T-helper 17 cell (primary cell): ENCODE data around the gene CRELD2. TPM values are rescaled to one million over a fixed set of nuclear protein-coding genes. Genes with fewer than 3 reads are reported as not detected.

Source experiments
- ATAC-seq: fragments of 150-1000 bp; cut with Tn5 transposase; 2 replicates; pipeline ENCODE4 v1.10.0; 2021; ENCODE audit warnings: mild to moderate bottlenecking, moderate library complexity
- DNase-seq, 3 donors: peaks; one replicate each; pipeline versions ENCODE4 v3.0.0 to v3.0.0-alpha.2; 2020 to 2021
- H3K9me3 ChIP-seq: one replicate; pipeline ENCODE4 v1.7.0; 2013; ENCODE audit warnings: low read length, mild to moderate bottlenecking; ENCODE audit not compliant: control insufficient read depth, poor library complexity, severe bottlenecking
- H3K27ac Mint-ChIP-seq: one replicate; pipeline ENCODE4 v1.8.0; 2022; ENCODE audit warnings: mild to moderate bottlenecking, moderate library complexity, mixed read lengths
- H3K27me3 Mint-ChIP-seq: one replicate; pipeline ENCODE4 v1.8.0; 2022; ENCODE audit warnings: mixed read lengths
- H3K36me3 Mint-ChIP-seq: one replicate; pipeline ENCODE4 v1.8.0; 2022; ENCODE audit warnings: low read depth, mixed read lengths
- H3K4me1 Mint-ChIP-seq: one replicate; pipeline ENCODE4 v1.8.0; 2022; ENCODE audit warnings: mild to moderate bottlenecking, mixed read lengths
- H3K4me3 Mint-ChIP-seq: one replicate; pipeline ENCODE4 v1.8.0; 2022; ENCODE audit warnings: mild to moderate bottlenecking, moderate library complexity, mixed read lengths
- total RNA-seq, 4 donors: library from RNA in 2 of 4; stranded (reverse) in 2 of 4; gene quantifications; one replicate each; pipeline ENCODE4 v1.2.3 and lab custom pipeline; 2022 to 2026

The CRELD2 gene
- total RNA-seq, 2 donors from 2014 or later: 28.1 to 36.7 TPM

DNA sequence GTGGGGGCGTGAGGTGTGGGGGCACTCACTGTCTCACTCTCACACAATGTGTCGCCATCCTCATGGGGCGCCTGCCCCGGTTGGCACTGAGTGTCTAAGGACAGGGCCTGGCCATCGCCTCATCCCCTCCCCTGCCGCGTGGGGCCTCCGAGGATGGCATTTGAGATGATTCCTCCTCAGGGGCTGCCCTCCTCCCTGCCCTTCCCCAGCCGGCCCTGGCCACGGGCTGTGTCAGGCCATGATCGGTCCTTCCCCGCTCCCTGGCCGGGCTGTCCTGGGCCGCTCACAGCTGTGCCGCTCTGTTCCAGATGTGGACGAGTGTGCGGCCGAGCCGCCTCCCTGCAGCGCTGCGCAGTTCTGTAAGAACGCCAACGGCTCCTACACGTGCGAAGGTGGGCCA, 4.5 kb downstream of the CRELD2 start:
- ATAC-seq (no peak), DNase-seq (no peak)
- Mint-ChIP-seq H3K4me1 (peaks cover 20% of the 10 kb centered on the region), H3K4me3 (no peak overlapping the region), H3K27me3 (no peaks in the 10 kb centered on the region), H3K36me3 (peaks cover 3% of the 10 kb centered on the region), H3K27ac (peak overlapping the region; percentile 99)
- no peaks in the 10 kb centered on the region for H3K9me3 ChIP-seq

DNA sequence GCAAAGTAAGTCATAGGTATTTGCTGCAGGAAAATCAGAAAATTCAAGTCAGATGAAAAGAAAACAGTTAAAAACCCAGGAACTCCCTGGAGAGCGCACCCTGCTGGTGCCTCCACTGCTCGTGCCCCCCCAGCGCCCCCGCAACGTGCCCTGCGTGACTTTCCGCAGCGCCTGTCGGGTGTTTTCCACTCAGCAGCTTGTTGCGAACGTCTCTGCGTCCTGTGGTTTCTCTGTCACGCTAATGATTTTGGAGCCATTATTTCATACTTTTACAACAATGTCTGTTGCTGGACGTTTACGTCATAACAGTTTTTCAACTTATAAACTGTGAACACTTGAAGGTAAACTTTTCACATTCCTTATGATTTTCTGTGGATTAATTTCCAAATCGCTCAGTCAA, 5.0 kb downstream of the CRELD2 start:
- Mint-ChIP-seq H3K27me3 (no peaks in the 10 kb centered on the region), H3K27ac (peak overlapping the region; percentile 99), H3K4me1 (peaks cover 20% of the 10 kb centered on the region), H3K4me3 (no peak overlapping the region), H3K36me3 (peaks cover 3% of the 10 kb centered on the region)
- DNase-seq (no peak), ATAC-seq (no peak)
- no peaks in the 10 kb centered on the region for H3K9me3 ChIP-seq

DNA sequence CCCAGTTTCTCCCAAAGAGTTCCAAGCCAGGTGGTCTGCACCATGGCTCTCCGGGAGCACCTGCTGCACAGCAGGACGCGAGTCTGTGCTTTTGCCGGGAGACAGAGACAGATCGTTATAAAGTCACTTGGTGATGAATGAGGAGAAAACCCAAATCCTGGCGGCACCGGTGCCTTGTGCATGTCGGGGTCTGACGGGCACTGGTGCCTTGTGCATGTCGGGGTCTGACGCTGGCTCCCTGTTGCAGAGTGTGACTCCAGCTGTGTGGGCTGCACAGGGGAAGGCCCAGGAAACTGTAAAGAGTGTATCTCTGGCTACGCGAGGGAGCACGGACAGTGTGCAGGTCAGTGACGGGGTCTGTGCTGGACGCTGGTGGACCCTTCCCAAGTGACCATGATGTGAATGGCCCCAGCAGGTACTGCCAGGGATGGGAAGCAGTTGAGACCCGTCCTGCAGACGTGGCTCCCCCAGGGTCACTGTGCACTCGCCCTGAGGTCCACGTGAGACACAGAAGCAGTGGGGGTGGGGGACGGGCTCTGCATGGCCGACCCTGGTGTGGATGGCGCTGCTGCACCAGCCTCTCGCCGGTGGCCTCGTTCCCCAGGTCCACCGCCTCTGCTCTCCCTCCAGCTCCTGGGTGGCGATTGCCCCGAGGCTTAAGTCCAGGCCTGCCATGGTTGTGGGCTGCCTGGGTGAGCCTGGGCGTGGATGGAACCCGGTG, 5.8 kb downstream of the CRELD2 start:
- no peak for DNase-seq
- Mint-ChIP-seq H3K27ac (peak overlapping the region; percentile 99), H3K27me3 (no peaks in the 10 kb centered on the region), H3K4me3 (no peak overlapping the region), H3K4me1 (peaks cover 20% of the 10 kb centered on the region), H3K36me3 (peaks cover 3% of the 10 kb centered on the region)
- H3K9me3 ChIP-seq: no peaks in the 10 kb centered on the region
- no peak for ATAC-seq

DNA sequence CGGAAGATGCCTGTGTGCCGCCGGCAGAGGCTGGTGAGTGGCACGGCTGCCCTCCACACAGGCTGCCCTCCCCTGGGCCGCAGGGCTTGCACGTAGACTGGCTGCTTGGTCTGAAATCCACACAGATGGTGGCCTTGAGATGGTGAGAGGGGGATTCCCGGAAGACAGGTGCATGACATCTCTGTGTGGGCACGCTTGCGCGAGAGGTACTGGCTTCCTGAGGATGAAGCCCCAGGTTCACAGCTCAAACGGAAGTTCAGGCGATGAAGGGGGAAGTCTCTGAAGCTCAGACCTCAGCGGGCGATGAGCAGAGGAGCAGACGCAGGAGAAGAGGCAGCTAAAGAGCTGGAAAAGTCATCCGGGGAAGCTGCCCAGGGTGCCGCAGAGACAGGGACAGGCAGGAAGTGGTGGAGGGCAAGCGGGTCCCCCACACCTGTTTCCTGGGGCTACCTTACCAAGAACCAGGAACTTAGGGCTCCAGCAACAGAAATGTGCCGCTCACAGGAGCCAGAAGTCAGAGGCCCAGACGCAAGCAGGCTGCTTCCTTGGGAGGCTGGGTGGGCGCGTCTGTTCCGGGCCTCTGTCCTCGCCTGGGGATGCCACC, 7.2 kb downstream of the CRELD2 start:
- H3K9me3 ChIP-seq: no peaks in the 10 kb centered on the region
- peak; percentile 91 for ATAC-seq
- peaks cover 18% of the 10 kb centered on the region for H3K4me1 Mint-ChIP-seq
- peak; percentile 57 to 70 (median 64) for DNase-seq
- peaks cover 3% of the 10 kb centered on the region for H3K36me3 Mint-ChIP-seq
- H3K4me3 Mint-ChIP-seq: peak overlapping the region; percentile 92
- H3K27ac Mint-ChIP-seq: peak overlapping the region; percentile 99
- H3K27me3 Mint-ChIP-seq: no peaks in the 10 kb centered on the region

DNA sequence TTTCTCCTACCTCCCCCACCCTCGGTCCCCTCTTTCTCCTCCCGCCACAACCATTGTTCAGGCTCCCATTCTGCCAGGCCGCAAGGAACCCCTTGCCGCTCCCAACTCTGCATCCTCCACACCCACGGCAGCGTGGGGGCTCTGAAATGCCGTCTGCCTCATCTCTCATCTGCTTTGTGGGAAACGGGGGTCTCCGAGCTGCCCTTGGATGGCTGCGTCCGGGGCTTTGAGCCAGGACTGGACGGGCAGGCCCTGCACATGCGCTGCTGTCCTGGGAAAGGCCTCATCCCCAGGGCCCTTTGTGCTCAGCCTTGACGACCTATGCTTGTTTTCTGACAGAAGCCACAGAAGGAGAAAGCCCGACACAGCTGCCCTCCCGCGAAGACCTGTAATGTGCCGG, 8.5 kb downstream of the CRELD2 start:
- Mint-ChIP-seq H3K36me3 (peaks cover 3% of the 10 kb centered on the region), H3K27ac (peak overlapping the region; percentile 99), H3K4me3 (no peak overlapping the region)

GRCh38 chr22:49927483-49928184, 9.2 kb downstream of the CRELD2 start:
- Mint-ChIP-seq H3K4me3 (no peak overlapping the region), H3K27me3 (no peaks in the 10 kb centered on the region), H3K4me1 (peaks cover 26% of the 10 kb centered on the region), H3K36me3 (peaks cover 3% of the 10 kb centered on the region), H3K27ac (peak overlapping the region; percentile 99)
- ATAC-seq: no peak
- DNase-seq: no peak
- H3K9me3 ChIP-seq: no peaks in the 10 kb centered on the region

More for the DNA sequence above, 8.5 kb downstream of the CRELD2 start:
- peaks cover 26% of the 10 kb centered on the region for H3K4me1 Mint-ChIP-seq
- no peaks in the 10 kb centered on the region for H3K27me3 Mint-ChIP-seq
- H3K9me3 ChIP-seq: no peaks in the 10 kb centered on the region
- no peak for ATAC-seq
- DNase-seq: no peak

DNA sequence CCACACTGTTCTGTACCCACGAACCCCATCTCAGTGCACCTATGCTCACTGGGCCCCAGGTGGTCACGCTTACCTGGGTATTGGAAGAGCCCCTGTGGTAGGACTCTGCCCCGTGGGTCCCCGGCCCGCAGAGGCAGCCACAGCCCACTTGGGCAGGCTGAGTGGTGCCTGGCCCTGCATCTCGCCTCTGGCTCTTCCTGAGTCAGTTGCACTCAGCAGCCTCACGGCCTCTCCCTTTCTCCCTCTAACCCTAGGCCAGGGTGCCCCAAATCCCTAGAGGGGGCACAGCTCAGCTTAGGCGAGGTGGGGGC, 9.7 kb downstream of the CRELD2 start:
- Mint-ChIP-seq H3K4me1 (peaks cover 30% of the 10 kb centered on the region), H3K4me3 (no peak overlapping the region), H3K27ac (no peak overlapping the region), H3K36me3 (peaks cover 3% of the 10 kb centered on the region), H3K27me3 (no peaks in the 10 kb centered on the region)
- DNase-seq (no peak), ATAC-seq (no peak)
- H3K9me3 ChIP-seq: no peaks in the 10 kb centered on the region

DNA sequence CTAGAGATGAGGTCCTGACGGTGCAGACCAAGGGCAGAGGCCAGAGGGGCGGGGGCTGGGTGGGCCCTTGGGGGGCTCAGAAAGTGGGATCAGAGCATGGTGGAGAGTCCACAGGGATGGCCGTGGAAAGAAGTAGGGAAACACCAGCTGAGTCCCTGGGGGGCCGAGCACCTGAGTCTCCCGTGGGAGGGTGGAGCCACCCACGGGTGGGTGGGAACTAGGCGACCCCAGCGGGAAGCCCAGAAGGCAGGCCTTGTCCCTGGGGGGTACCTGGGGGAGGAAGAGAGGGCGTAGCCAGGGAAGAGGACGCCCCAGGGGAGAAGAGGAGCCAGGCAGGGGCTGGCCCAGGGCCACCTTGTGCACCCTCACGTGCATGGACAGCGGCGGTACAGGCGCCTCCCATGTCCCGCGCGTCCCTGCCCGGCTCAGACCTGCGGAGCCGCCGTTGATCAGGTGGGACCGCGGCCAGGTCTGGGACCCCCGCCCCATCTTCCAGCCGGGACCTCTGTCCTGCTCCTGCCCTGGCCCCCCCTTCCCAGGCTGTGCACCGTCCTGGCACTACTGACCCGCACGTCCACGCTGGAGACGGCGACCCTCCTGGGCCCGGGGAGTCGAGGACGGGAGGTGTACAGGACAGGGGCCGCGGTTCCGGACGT, 10.2 kb downstream of the CRELD2 start:
- H3K9me3 ChIP-seq: no peaks in the 10 kb centered on the region
- Mint-ChIP-seq H3K27ac (no peak overlapping the region), H3K27me3 (no peaks in the 10 kb centered on the region), H3K4me3 (no peak overlapping the region), H3K4me1 (peaks cover 31% of the 10 kb centered on the region), H3K36me3 (peaks cover 3% of the 10 kb centered on the region)
- DNase-seq (no peak), ATAC-seq (no peak)

- Mint-ChIP-seq H3K4me3 (no peak overlapping the region), H3K27me3 (no peaks in the 10 kb centered on the region), H3K27ac (no peak overlapping the region), H3K4me1 (peaks cover 31% of the 10 kb centered on the region), H3K36me3 (peaks cover 3% of the 10 kb centered on the region)
- ATAC-seq (peak; percentile 51), DNase-seq (peak; percentile 75 to 88 (median 84))
- H3K9me3 ChIP-seq: no peaks in the 10 kb centered on the region
Observed at GRCh38 chr22:49929211-49929979, 11.0 kb downstream of the CRELD2 start.

DNA sequence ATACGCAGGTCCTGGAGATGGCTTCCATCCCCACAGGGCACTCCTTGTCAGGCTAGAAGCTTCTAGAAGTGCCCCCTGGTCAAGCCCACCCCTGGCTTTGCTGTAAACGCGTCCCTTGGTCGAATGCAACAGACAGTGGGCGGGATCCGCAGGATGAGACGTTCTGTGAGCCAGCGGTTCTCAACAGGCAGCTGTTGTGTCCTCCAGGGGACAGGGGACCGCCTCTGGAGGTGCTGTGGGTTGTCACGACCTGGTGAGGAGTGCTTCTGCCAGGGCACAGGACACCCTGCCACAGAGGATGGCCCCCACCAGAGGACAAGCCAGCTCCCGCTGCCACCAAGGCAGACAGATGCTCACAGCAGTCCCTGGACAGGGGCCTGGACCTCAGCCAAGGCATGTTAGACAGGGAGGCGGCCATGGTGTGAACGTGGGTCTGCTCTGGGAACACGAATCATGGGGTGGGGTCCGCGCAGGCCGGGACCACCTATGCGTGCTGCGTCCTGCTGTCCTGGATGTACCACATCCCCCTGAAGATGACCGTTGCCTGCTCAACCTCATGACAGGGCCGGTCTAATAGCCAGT, 11.7 kb downstream of the CRELD2 start:
- no peaks in the 10 kb centered on the region for H3K9me3 ChIP-seq
- ATAC-seq (no peak), DNase-seq (no peak)
- Mint-ChIP-seq H3K4me1 (peaks cover 30% of the 10 kb centered on the region), H3K4me3 (no peak overlapping the region), H3K27me3 (no peaks in the 10 kb centered on the region), H3K36me3 (peaks cover 3% of the 10 kb centered on the region), H3K27ac (peak overlapping the region; percentile 41)

- Mint-ChIP-seq H3K4me3 (peak overlapping the region; percentile 21), H3K36me3 (no peaks in the 10 kb centered on the region), H3K27me3 (no peaks in the 10 kb centered on the region), H3K27ac (peak overlapping the region; percentile 41), H3K4me1 (peaks cover 24% of the 10 kb centered on the region)
- H3K9me3 ChIP-seq: no peaks in the 10 kb centered on the region
- DNase-seq: no peak
- ATAC-seq: peak; percentile 16
Observed at GRCh38 chr22:49930596-49931412, 12.4 kb downstream of the CRELD2 start.
